ENCODE measurements around the gene NTS.

NTS gene, protein sequence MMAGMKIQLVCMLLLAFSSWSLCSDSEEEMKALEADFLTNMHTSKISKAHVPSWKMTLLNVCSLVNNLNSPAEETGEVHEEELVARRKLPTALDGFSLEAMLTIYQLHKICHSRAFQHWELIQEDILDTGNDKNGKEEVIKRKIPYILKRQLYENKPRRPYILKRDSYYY

DNA sequence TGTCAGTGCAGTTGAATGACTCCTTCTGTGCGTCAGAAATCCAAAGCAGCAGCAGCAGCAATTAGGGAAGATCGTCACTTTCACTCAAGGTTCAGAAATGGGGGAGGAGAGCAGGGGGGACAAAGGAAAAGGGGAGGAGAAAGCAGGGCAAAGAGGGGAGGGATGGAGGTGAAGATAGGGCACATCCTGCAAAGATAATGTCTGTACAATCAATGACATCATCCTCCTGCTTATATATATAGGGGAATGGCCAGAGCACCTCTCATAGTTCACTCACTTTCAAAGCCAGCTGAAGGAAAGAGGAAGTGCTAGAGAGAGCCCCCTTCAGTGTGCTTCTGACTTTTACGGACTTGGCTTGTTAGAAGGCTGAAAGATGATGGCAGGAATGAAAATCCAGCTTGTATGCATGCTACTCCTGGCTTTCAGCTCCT lies at the start of gene NTS:
NTS (plus strand) TSS at position 265 of the 431 bp plus-strand sequence; CDS start at position 374, 109 bp downstream.
- no peak for DNase-seq (ENCODE audit: low read depth)
- H3K4me3 ChIP-seq (replicated peaks; ENCODE audit: low read depth, low read length): no peak within 1 kb of the TSS
- TF ChIP-seq, protein P1, sequence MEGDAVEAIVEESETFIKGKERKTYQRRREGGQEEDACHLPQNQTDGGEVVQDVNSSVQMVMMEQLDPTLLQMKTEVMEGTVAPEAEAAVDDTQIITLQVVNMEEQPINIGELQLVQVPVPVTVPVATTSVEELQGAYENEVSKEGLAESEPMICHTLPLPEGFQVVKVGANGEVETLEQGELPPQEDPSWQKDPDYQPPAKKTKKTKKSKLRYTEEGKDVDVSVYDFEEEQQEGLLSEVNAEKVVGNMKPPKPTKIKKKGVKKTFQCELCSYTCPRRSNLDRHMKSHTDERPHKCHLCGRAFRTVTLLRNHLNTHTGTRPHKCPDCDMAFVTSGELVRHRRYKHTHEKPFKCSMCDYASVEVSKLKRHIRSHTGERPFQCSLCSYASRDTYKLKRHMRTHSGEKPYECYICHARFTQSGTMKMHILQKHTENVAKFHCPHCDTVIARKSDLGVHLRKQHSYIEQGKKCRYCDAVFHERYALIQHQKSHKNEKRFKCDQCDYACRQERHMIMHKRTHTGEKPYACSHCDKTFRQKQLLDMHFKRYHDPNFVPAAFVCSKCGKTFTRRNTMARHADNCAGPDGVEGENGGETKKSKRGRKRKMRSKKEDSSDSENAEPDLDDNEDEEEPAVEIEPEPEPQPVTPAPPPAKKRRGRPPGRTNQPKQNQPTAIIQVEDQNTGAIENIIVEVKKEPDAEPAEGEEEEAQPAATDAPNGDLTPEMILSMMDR (IDR thresholded peaks at IDR 0.05; ENCODE audit: low read length, missing control alignments): peak; percentile 2

DNA sequence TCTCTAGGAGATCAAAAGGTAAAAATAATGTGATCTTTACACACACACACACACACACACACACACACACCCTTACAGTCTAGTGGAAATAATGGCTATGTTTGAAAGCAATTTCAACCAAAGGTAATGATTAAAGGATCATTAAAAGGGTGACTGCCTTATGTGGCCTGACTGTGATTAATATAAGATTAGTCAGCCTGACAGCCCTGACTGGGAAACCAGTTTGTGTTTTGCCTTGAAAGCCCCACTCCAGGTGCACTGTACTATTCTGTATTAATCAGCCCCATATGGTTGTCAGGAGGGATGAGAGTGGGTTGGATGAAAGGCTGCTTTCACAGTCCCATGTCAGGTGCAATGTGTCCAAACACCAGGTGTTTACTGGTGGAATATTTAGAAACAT lies 48.3 kb upstream of the NTS start:
- DNase-seq (ENCODE audit: low read depth): no peak
- no peak overlapping the region for H3K4me3 ChIP-seq (replicated peaks; ENCODE audit: low read depth, low read length)
- TF ChIP-seq, protein P1 (IDR thresholded peaks at IDR 0.05; ENCODE audit: low read length, missing control alignments): no peak

DNA sequence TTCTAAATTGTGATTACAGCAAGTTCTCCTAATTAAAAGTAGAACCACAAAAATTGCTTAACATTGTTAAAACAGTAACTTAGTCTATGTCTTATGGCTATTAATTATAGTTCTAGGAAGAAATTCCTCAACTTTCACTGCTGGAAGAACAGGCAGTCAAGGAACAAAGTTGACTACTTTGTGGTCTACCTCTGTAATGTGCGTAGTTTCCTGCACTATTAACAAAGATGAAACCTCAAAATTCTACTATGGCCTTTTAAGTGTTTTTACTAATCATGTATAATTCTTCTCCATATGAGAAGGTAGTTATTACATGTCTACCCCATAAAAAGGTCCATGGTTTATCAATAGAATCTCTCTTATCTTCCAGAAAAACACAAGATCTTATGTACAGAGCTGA lies 45.5 kb upstream of the NTS start:
- TF ChIP-seq, protein P1 (IDR thresholded peaks at IDR 0.05; ENCODE audit: low read length, missing control alignments): no peak
- no peak for DNase-seq (ENCODE audit: low read depth)
- no peak overlapping the region for H3K4me3 ChIP-seq (replicated peaks; ENCODE audit: low read depth, low read length)

DNA sequence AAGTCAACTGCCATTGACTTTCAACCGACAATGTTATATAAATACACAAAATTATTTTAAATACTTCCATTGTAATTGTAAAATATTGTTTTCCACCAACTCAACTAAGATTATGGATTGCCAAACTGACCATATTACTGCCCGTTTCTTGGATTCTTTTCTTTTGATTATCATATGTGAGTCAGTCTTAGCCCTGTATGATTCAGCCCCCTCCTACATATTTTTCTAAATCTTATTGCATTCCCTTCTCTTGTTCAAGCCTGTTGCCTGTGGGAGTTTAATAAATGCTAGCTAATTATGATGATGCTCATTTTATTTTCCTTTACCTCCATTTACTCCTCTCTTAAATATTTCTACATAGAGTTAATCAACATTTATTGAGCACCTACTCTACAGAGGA lies 44.7 kb upstream of the NTS start:
- TF ChIP-seq, protein P1 (IDR thresholded peaks at IDR 0.05; ENCODE audit: low read length, missing control alignments): no peak
- peak; percentile 68 for DNase-seq (ENCODE audit: low read depth)
- no peak overlapping the region for H3K4me3 ChIP-seq (replicated peaks; ENCODE audit: low read depth, low read length)

DNA sequence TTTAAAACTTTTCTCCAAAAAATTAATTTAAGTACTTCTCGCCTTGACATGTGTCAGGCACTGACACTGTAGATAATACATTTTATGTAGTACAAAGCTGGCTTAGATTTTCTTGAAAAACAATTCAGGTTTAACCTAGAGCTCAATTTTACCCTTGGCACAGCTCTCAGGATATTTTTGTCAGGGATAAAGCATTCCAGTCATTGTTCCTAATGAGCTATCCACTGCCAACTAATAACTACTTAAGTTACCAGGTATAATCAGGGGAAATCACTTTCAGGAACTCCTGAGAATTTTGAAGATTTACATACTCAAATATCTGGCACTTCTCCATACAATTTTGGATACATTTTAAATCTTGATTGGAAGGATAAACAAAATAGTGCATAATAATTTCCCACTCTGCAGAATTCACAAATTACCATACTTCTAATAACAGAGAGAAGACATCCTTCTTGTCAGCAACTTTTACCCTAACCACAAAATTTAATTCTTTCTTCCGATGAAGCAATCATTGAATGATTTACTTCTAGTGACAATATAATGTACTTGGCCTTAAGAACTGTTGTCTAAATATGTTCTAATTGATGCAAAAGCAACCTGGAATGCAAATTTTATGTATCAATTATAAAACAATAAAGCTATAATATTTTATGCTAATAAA lies 42.6 kb upstream of the NTS start:
- TF ChIP-seq, protein P1 (IDR thresholded peaks at IDR 0.05; ENCODE audit: low read length, missing control alignments): no peak
- H3K4me3 ChIP-seq (replicated peaks; ENCODE audit: low read depth, low read length): no peak overlapping the region
- no peak for DNase-seq (ENCODE audit: low read depth)

DNA sequence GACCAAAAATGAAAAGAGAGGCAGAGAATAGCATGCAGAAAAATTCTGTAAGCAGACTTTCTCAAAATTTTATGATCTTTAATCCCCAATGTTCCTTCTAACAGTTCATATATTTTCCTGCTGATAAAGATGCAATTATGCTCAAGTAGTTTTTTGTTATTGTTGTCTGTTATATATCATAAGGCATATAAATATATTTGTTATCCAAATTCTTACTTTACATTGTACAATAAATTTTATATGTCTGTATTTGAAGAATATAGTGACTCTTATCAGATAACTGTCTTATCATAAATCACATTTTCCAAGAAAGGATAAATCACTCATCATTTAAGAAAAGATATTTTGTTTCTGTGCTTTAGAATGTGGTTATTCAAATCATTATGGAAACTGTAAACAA lies 40.5 kb upstream of the NTS start:
- TF ChIP-seq, protein P1 (IDR thresholded peaks at IDR 0.05; ENCODE audit: low read length, missing control alignments): no peak
- peak overlapping the region; percentile 79 for H3K4me3 ChIP-seq (replicated peaks; ENCODE audit: low read depth, low read length)
- DNase-seq (ENCODE audit: low read depth): no peak

DNA sequence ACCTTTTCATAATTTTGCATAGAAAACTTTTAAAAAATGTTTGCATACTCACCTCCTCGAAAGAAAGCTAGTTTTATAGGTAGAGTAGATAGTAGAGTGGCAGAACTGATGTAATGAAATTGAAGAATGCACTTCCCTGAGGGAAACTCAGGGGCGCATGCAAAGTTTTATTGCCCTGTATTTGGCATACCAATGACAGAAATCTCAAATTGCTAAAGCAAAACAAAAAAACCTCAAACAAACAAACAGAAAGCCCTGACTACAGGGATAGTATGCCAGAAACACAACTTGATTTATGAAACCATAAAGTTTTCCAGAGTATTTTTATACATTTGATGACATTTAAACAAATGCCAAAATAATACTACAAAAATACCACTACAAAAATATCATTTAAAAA lies 39.7 kb upstream of the NTS start:
- TF ChIP-seq, protein P1 (IDR thresholded peaks at IDR 0.05; ENCODE audit: low read length, missing control alignments): no peak
- no peak for DNase-seq (ENCODE audit: low read depth)
- H3K4me3 ChIP-seq (replicated peaks; ENCODE audit: low read depth, low read length): peak overlapping the region; percentile 79

All from fibroblast of pulmonary artery (primary cell).